Neuronal stem cell (in vitro differentiated cells): Measurements from ENCODE around the gene FAM118A.
A peak's percentile ranks its signal among the peaks of the same experiment; 100 is the strongest.

Experiments used
- DNase-seq: peaks from one replicate; pipeline ENCODE4 v3.0.0-alpha.2; 2013; ENCODE audit warnings: low spot score
- H2AFZ ChIP-seq: one replicate; pipeline ENCODE4 v1.6.1; 2013; ENCODE audit warnings: mild to moderate bottlenecking, low read length, inconsistent platforms
- H2AK5ac ChIP-seq: 2 replicates; pipeline ENCODE4 v1.6.1; 2013; ENCODE audit warnings: low read depth, mild to moderate bottlenecking, inconsistent platforms, low read length, moderate library complexity, mixed read lengths
- H2BK120ac ChIP-seq: 2 replicates; pipeline ENCODE4 v1.6.1; 2013; ENCODE audit warnings: low read depth, mild to moderate bottlenecking, inconsistent platforms, low read length, moderate library complexity, mixed read lengths
- H2BK12ac ChIP-seq: one replicate; pipeline ENCODE4 v1.6.1; 2013; ENCODE audit warnings: low read length, inconsistent platforms
- H2BK15ac ChIP-seq: 2 replicates; pipeline ENCODE4 v1.6.1; 2013; ENCODE audit warnings: mild to moderate bottlenecking, low read length, inconsistent platforms, mixed read lengths
- H2BK5ac ChIP-seq: one replicate; pipeline ENCODE4 v1.6.1; 2013; ENCODE audit warnings: inconsistent platforms, mild to moderate bottlenecking, low read length, moderate library complexity
- H3K14ac ChIP-seq: one replicate; pipeline ENCODE4 v1.6.1; 2013; ENCODE audit warnings: low read length, inconsistent platforms
- H3K18ac ChIP-seq: 2 replicates; pipeline ENCODE4 v1.6.1; 2013; ENCODE audit warnings: low read length, inconsistent platforms
- H3K23ac ChIP-seq: 2 replicates; pipeline ENCODE4 v1.6.1; 2013; ENCODE audit warnings: low read depth, mild to moderate bottlenecking, mixed read lengths, low read length, inconsistent platforms; ENCODE audit not compliant: poor library complexity
- H3K27ac ChIP-seq: replicated peaks from 3 replicates; pipeline ENCODE4 v1.5.1; 2013; ENCODE audit warnings: low read length, inconsistent platforms
- H3K27me3 ChIP-seq, 3 experiments: 2 replicates each; pipeline ENCODE4 v1.6.1; 2013; ENCODE audit warnings: low read length in 3 of 3, mild to moderate bottlenecking in 2 of 3, inconsistent platforms in 1 of 3, low read depth in 1 of 3, mixed read lengths in 1 of 3, moderate library complexity in 1 of 3; ENCODE audit not compliant: control insufficient read depth in 3 of 3, insufficient read depth in 3 of 3
- H3K36me3 ChIP-seq, 2 donors: replicated peaks in 1 of 2; 2 replicates each; pipeline ENCODE4 v1.6.1; 2013; ENCODE audit warnings: low read length in 2 of 2; ENCODE audit not compliant: control insufficient read depth in 2 of 2, insufficient read depth in 2 of 2
- H3K4ac ChIP-seq: 2 replicates; pipeline ENCODE4 v1.6.1; 2013; ENCODE audit warnings: inconsistent platforms, mild to moderate bottlenecking, low read length, moderate library complexity
- H3K4me1 ChIP-seq, 2 donors: 1 replicate in 1 of 2; 2 replicates in 1 of 2; pipeline ENCODE4 v1.6.1; 2013; ENCODE audit warnings: low read length in 2 of 2, low read depth in 1 of 2; ENCODE audit not compliant: control insufficient read depth in 2 of 2, insufficient read depth in 1 of 2
- H3K4me2 ChIP-seq: one replicate; pipeline ENCODE4 v1.6.1; 2013; ENCODE audit warnings: mild to moderate bottlenecking, low read length, inconsistent platforms; ENCODE audit not compliant: insufficient read depth, poor library complexity, severe bottlenecking
- H3K4me3 ChIP-seq, 2 donors: 2 replicates each; pipeline ENCODE4 v1.5.1; 2013; ENCODE audit warnings: low read length in 2 of 2, mild to moderate bottlenecking in 2 of 2, inconsistent platforms in 1 of 2, moderate library complexity in 1 of 2
- H3K79me1 ChIP-seq: one replicate; pipeline ENCODE4 v1.6.1; 2013; ENCODE audit warnings: low read depth, mild to moderate bottlenecking, inconsistent platforms, low read length, moderate library complexity
- H3K9ac ChIP-seq: one replicate; pipeline ENCODE4 v1.6.1; 2013; ENCODE audit warnings: mild to moderate bottlenecking, low read depth, low read length, inconsistent platforms; ENCODE audit not compliant: poor library complexity
- H3K9me3 ChIP-seq, 2 donors: replicated peaks in 1 of 2; 2 replicates each; pipeline versions ENCODE3 to v1.6.1; 2013; ENCODE audit warnings: low read length in 2 of 2, mild to moderate bottlenecking in 2 of 2, inconsistent platforms in 1 of 2, low read depth in 1 of 2, mixed read lengths in 1 of 2, moderate library complexity in 1 of 2; ENCODE audit not compliant: control insufficient read depth in 2 of 2, insufficient read depth in 1 of 2
- H4K8ac ChIP-seq: one replicate; pipeline ENCODE4 v1.6.1; 2013; ENCODE audit warnings: low read depth, mild to moderate bottlenecking, inconsistent platforms, low read length, moderate library complexity
- H4K91ac ChIP-seq: one replicate; pipeline ENCODE4 v1.6.1; 2013; ENCODE audit warnings: low read length, low read depth, mild to moderate bottlenecking, inconsistent platforms; ENCODE audit not compliant: poor library complexity
- whole genome bisulfite sequencing, 2 donors: extraction: QIAGEN DNeasy Blood & Tissue Kit; methylation state at CpG; one replicate each; pipeline ENCODE4 v1.1.7; 2013; ENCODE audit warnings: missing lambda C conversion rate in 2 of 2, mixed read lengths in 1 of 2; ENCODE audit not compliant: insufficient read length in 2 of 2, insufficient replicate concordance in 1 of 2; ENCODE audit errors: extremely low coverage in 2 of 2; 5-methylcytosine and 5-hydroxymethylcytosine counted together

The FAM118A gene

DNA sequence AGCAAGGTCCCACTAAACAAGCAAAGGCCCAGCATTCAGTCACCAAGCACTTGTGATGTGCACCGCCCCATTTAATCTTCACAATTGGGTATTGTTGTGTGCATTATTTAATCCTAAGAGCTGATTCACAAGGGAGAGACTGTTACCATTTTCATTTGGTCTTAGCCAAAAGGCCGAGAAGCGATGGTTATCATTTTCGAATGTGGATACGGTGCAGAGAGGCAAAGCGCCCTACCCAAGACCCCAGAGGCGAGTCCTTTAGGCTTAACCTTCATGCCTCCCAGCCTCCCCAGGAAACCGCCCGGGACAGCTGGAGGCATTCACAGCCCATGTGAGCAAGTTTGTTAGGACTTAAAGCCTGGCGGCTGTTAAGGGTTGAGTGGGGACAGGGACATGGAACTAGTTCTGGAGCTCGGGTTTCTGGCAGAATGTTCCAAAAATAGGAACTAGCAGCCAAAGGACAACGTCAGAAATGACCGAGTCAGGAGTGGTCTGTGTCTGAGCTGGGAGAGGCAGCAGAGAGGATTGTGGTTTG, 38.0 kb upstream of the FAM118A start:
- no peaks in the 10 kb centered on the region for H3K36me3 ChIP-seq
- H2BK120ac ChIP-seq, result no peak overlapping the region
- no peak overlapping the region for H3K9ac ChIP-seq
- H2BK12ac ChIP-seq, result no peak overlapping the region
- no peak overlapping the region for H3K27ac ChIP-seq
- no peak overlapping the region for H3K4ac ChIP-seq
- no peak overlapping the region for H4K8ac ChIP-seq
- no peaks in the 10 kb centered on the region for H3K9me3 ChIP-seq
- no peak overlapping the region for H3K23ac ChIP-seq
- no peak overlapping the region for H4K91ac ChIP-seq
- H3K79me1 ChIP-seq, result peaks cover 1% of the 10 kb centered on the region
- H3K14ac ChIP-seq, result no peak overlapping the region
- WGBS, 2 donors, result no CpG with 5 or more reads among the region's 13 CpGs
- no peak overlapping the region for H2AK5ac ChIP-seq
- no peak for DNase-seq
- H3K4me2 ChIP-seq, result no peak overlapping the region
- no peak overlapping the region for H2BK15ac ChIP-seq
- H3K18ac ChIP-seq, result peak overlapping the region; percentile 69
- no peak overlapping the region for H3K4me3 ChIP-seq
- H2BK5ac ChIP-seq, result no peak overlapping the region
- H2AFZ ChIP-seq, result no peak overlapping the region
- H3K27me3 ChIP-seq, result peaks cover 0 to 55% (median 8%) of the 10 kb centered on the region in 3 experiments
- H3K4me1 ChIP-seq, result peaks cover 5 to 11% of the 10 kb centered on the region in 2 donors

DNA sequence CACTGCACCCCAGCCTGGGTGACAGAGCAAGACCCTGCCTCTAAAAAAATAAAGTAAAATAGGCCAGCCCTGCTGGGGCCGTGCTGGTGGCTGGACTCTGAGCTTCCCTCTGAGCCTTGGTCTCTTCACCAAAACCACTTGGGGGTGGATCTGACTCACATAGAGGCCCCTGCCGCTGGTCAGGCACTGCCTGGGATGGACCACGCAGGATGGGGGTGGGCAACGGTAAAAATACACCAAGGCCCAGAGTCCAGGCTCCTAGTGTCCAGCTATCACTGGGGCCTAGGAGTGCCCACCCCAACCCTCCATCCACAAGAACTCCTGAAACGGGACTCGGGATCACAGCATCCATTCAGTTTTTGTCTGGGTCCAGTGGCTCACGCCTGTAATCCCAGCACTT, 37.2 kb upstream of the FAM118A start:
- H3K4me1 ChIP-seq, result peaks cover 5 to 11% of the 10 kb centered on the region in 2 donors
- peaks cover 1% of the 10 kb centered on the region for H3K79me1 ChIP-seq
- H4K8ac ChIP-seq, result no peak overlapping the region
- no peak overlapping the region for H2AFZ ChIP-seq
- no peaks in the 10 kb centered on the region for H3K9me3 ChIP-seq
- H3K4me3 ChIP-seq, result no peak overlapping the region
- no peak overlapping the region for H3K27ac ChIP-seq
- peaks cover 0 to 55% (median 8%) of the 10 kb centered on the region in 3 experiments for H3K27me3 ChIP-seq
- H2BK5ac ChIP-seq, result no peak overlapping the region
- no peak overlapping the region for H2AK5ac ChIP-seq
- no peak overlapping the region for H3K9ac ChIP-seq
- no CpG with 5 or more reads among the region's 7 CpGs for WGBS, 2 donors
- H3K23ac ChIP-seq, result no peak overlapping the region
- no peak overlapping the region for H2BK15ac ChIP-seq
- H3K4me2 ChIP-seq, result no peak overlapping the region
- H3K36me3 ChIP-seq, result no peaks in the 10 kb centered on the region
- H3K4ac ChIP-seq, result no peak overlapping the region
- H2BK12ac ChIP-seq, result no peak overlapping the region
- H3K18ac ChIP-seq, result peak overlapping the region; percentile 8
- DNase-seq, result no peak
- no peak overlapping the region for H4K91ac ChIP-seq
- H2BK120ac ChIP-seq, result no peak overlapping the region
- H3K14ac ChIP-seq, result peak overlapping the region; percentile 63

DNA sequence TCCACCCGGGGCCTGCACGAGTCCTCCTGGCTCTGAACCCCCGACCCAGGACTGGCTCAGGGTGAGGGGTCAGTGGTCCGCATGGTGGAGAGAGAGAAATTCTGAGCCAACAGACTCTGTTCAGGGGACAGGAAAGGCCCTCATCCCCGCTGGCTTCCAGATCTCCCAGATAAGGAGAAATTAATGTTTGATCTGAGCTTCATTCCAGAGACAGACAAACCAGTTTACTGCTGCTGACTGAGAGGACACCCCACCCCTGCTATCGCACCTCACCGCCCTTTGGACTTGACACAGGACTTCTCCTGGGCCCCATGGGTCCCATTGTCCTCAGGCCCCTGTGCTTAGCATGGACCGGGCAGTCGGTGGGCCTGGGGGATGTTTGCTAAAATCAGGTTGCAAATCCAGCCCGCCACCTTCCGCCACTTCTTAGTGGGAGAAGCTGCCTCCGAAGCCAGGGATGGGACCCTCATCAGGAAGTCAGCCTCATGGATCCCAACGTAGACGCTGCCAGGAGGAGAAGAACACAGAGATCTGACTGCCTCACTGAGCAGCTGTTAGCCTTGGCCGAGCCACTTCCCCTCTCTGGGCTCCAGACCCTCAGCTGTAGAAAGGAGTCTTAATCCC, 36.2 kb upstream of the FAM118A start:
- no peak overlapping the region for H3K14ac ChIP-seq
- H4K8ac ChIP-seq, result no peak overlapping the region
- no peak overlapping the region for H2BK5ac ChIP-seq
- H3K36me3 ChIP-seq, result no peaks in the 10 kb centered on the region
- H2BK15ac ChIP-seq, result no peak overlapping the region
- no peak overlapping the region for H3K23ac ChIP-seq
- no peak overlapping the region for H2AFZ ChIP-seq
- H2BK120ac ChIP-seq, result no peak overlapping the region
- H3K4me1 ChIP-seq, result peaks cover 5 to 11% of the 10 kb centered on the region in 2 donors
- H4K91ac ChIP-seq, result no peak overlapping the region
- no peak overlapping the region for H3K4ac ChIP-seq
- no peaks in the 10 kb centered on the region for H3K9me3 ChIP-seq
- H3K4me3 ChIP-seq, result no peak overlapping the region
- no peak overlapping the region for H3K18ac ChIP-seq
- DNase-seq, result no peak
- H3K27me3 ChIP-seq, result peaks cover 0 to 55% (median 9%) of the 10 kb centered on the region in 3 experiments
- H3K4me2 ChIP-seq, result no peak overlapping the region
- no peak overlapping the region for H3K27ac ChIP-seq
- H3K9ac ChIP-seq, result no peak overlapping the region
- no peak overlapping the region for H2BK12ac ChIP-seq
- peaks cover 1% of the 10 kb centered on the region for H3K79me1 ChIP-seq
- no CpG with 5 or more reads among the region's 15 CpGs for WGBS, 2 donors
- no peak overlapping the region for H2AK5ac ChIP-seq

DNA sequence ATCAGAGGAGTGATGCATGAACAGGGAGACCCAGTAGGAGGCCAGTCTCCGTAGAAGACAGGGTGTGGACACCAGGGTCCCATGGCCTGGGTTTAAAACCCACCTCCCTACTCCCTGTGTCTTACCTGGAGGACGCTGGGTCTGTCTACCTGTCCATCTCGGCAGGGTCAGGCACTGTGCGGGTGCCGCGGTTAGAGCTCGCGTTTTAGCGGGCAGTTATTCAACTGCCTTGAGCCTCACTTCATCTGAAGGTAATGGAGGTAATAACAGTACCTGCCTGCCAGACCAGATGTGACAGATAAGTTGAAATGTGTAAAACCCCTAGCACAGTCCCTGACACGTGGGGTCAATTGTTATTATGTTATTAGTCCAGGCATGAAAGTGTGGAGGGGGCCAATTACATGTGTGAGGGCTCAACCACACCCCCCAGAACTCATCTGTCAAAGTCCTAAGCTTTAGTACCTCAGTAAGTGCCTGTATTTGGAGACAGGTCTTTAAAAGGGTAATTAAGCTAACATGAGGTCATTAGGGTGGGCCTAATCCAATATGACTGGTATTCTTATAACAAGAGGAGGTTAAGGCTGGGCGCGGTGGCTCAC, 33.1 kb upstream of the FAM118A start:
- no peak overlapping the region for H4K91ac ChIP-seq
- H3K4ac ChIP-seq, result no peak overlapping the region
- no peak overlapping the region for H3K27ac ChIP-seq
- H3K79me1 ChIP-seq, result no peaks in the 10 kb centered on the region
- H2BK5ac ChIP-seq, result no peak overlapping the region
- WGBS, 2 donors, result no CpG with 5 or more reads among the region's 12 CpGs
- no peak overlapping the region for H4K8ac ChIP-seq
- no peaks in the 10 kb centered on the region for H3K36me3 ChIP-seq
- no peak overlapping the region for H3K9ac ChIP-seq
- H2BK15ac ChIP-seq, result no peak overlapping the region
- H3K4me3 ChIP-seq, result no peak overlapping the region
- H3K9me3 ChIP-seq, result no peaks in the 10 kb centered on the region
- no peak overlapping the region for H3K14ac ChIP-seq
- no peak overlapping the region for H2AK5ac ChIP-seq
- H2BK12ac ChIP-seq, result no peak overlapping the region
- peaks cover 0 to 31% (median 1%) of the 10 kb centered on the region in 3 experiments for H3K27me3 ChIP-seq
- peaks cover 1 to 2% of the 10 kb centered on the region in 2 donors for H3K4me1 ChIP-seq
- no peak overlapping the region for H3K23ac ChIP-seq
- H2BK120ac ChIP-seq, result no peak overlapping the region
- H3K18ac ChIP-seq, result peak overlapping the region; percentile 24
- no peak for DNase-seq
- no peak overlapping the region for H2AFZ ChIP-seq
- H3K4me2 ChIP-seq, result no peak overlapping the region
